SK-N-SH (cell line): ENCODE data around the gene NKX2-2. TPM values are rescaled to one million over a fixed set of nuclear protein-coding genes. Genes with fewer than 3 reads are reported as not detected.

Experiments
- CTCF ChIA-PET: fragments of 300-600, 350-600 bp; formaldehyde crosslinking; extraction: SDS; loops from one replicate; lab custom pipeline; 2021; lab: Yijun Ruan, JAX
- POLR2A ChIA-PET: fragments of 350-600 bp; sonication (Branson Sonifier 250); formaldehyde crosslinking; extraction: SDS; loops from one replicate; lab custom pipeline; 2020; ENCODE audit warnings: antibody characterized with exemption, inconsistent platforms; lab: Yijun Ruan, JAX
- DNase-seq: peaks from one replicate; pipeline ENCODE4 v3.0.0; 2012
- H2AFZ ChIP-seq: fragments of 200-600 bp; sonication (generic); 2 replicates; pipeline ENCODE4 v1.8.1; 2016; ENCODE audit warnings: antibody characterized with exemption, mild to moderate bottlenecking, low read depth
- H3F3A ChIP-seq: fragments of 200-600 bp; sonication (generic); replicated peaks from 2 replicates; pipeline ENCODE3; 2016; ENCODE audit warnings: antibody characterized with exemption, mild to moderate bottlenecking; ENCODE audit not compliant: insufficient read depth
- H3K27ac ChIP-seq, 2 experiments: fragments of 200-500 bp in 1 of 2; fragments of 200-600 bp in 1 of 2; sonication (Bioruptor generic) in 1 of 2; sonication (generic), shearing (Covaris generic) in 1 of 2; 2 replicates each; pipeline versions ENCODE4 v1.5.1 to v1.6.1; 2014 to 2016; ENCODE audit warnings: low read depth in 2 of 2, inconsistent platforms in 1 of 2, low read length in 1 of 2, mild to moderate bottlenecking in 1 of 2, mixed read lengths in 1 of 2
- H3K27me3 ChIP-seq: fragments of 200-600 bp; sonication (generic), shearing (Covaris generic); 2 replicates; pipeline ENCODE4 v1.6.1; 2016; ENCODE audit warnings: mixed run types; ENCODE audit not compliant: insufficient read depth
- H3K36me3 ChIP-seq, 2 experiments: fragments of 200-500 bp in 1 of 2; fragments of 200-600 bp in 1 of 2; sonication (Bioruptor generic) in 1 of 2; sonication (generic) in 1 of 2; replicated peaks in 1 of 2; 2 replicates each; pipeline versions ENCODE3 to v1.5.1; 2014 to 2016; ENCODE audit warnings: low read length in 1 of 2, mild to moderate bottlenecking in 1 of 2; ENCODE audit not compliant: insufficient read depth in 2 of 2, control insufficient read depth in 1 of 2
- H3K4me1 ChIP-seq, 2 experiments: fragments of 200-500 bp in 1 of 2; fragments of 200-600 bp in 1 of 2; sonication (Bioruptor generic) in 1 of 2; sonication (generic), shearing (Covaris generic) in 1 of 2; 2 replicates each; pipeline versions ENCODE4 v1.5.1 to v1.6.1; 2014 to 2016; ENCODE audit warnings: low read depth in 1 of 2, low read length in 1 of 2, mixed run types in 1 of 2; ENCODE audit not compliant: insufficient read depth in 2 of 2, control insufficient read depth in 1 of 2
- H3K4me2 ChIP-seq: fragments of 200-600 bp; sonication (generic), shearing (Covaris generic); 2 replicates; pipeline ENCODE4 v1.6.1; 2017; ENCODE audit warnings: mixed run types
- H3K4me3 ChIP-seq, 2 experiments: fragments of 200-500 bp in 1 of 2; fragments of 200-600 bp in 1 of 2; sonication (Bioruptor generic) in 1 of 2; sonication (generic), shearing (Covaris generic) in 1 of 2; 2 replicates each; pipeline versions ENCODE4 v1.5.1 to v1.8.1; 2014 to 2016; ENCODE audit warnings: low read depth in 2 of 2, inconsistent platforms in 1 of 2, low read length in 1 of 2, mild to moderate bottlenecking in 1 of 2, mixed read lengths in 1 of 2, moderate library complexity in 1 of 2
- H3K79me2 ChIP-seq: fragments of 200-600 bp; sonication (generic); 2 replicates; pipeline ENCODE4 v1.8.1; 2017; ENCODE audit warnings: mild to moderate bottlenecking; ENCODE audit not compliant: insufficient read depth
- H3K9ac ChIP-seq: fragments of 200-600 bp; sonication (generic); 2 replicates; pipeline ENCODE4 v1.6.1; 2017; ENCODE audit warnings: mixed run types
- H3K9me2 ChIP-seq: fragments of 200-600 bp; sonication (generic); 2 replicates; pipeline ENCODE4 v1.6.1; 2017; ENCODE audit warnings: mixed run types
- H3K9me3 ChIP-seq: fragments of 200-600 bp; sonication (generic); 2 replicates; pipeline ENCODE4 v1.6.1; 2017; ENCODE audit warnings: mixed run types, mild to moderate bottlenecking, moderate library complexity
- H4K20me1 ChIP-seq: fragments of 200-600 bp; sonication (generic); 2 replicates; pipeline ENCODE4 v1.6.1; 2017; ENCODE audit warnings: mild to moderate bottlenecking, mixed run types; ENCODE audit not compliant: insufficient read depth
- FOXJ3 ChIP-seq: sonication (generic); formaldehyde crosslinking; IDR thresholded peaks from 2 replicates; pipeline ENCODE4 v1.5.1; 2020; ENCODE audit warnings: mild to moderate bottlenecking, missing genetic modification reagents
- JUND ChIP-seq: IDR thresholded peaks from 2 replicates; pipeline ENCODE4 v1.4.0; 2012
- MAX ChIP-seq: IDR thresholded peaks from 2 replicates; pipeline ENCODE4 v1.4.0; 2012; ENCODE audit warnings: low read depth
- NRF1 ChIP-seq: IDR thresholded peaks from 2 replicates; pipeline ENCODE4 v1.6.1; 2012; ENCODE audit warnings: low read depth, mild to moderate bottlenecking, low read length
- RAD21 ChIP-seq: IDR thresholded peaks from 2 replicates; pipeline ENCODE4 v1.6.1; 2012; ENCODE audit warnings: mild to moderate bottlenecking, low read length
- RFX5 ChIP-seq: IDR thresholded peaks from 2 replicates; pipeline ENCODE4 v1.6.1; 2012; ENCODE audit warnings: mild to moderate bottlenecking, improper control_type of control experiment, low read length
- SMC3 ChIP-seq: IDR thresholded peaks from 2 replicates; pipeline ENCODE4 v1.6.1; 2012; ENCODE audit warnings: low read depth, low read length, improper control_type of control experiment
- WGBS: methylation state at CpG from one replicate; pipeline ENCODE4 v1.1.6; 2017; ENCODE audit warnings: low lambda C conversion rate; 5-methylcytosine and 5-hydroxymethylcytosine counted together
- polyA plus RNA-seq, 3 experiments: library from polyadenylated mRNA; depleted of rRNA; stranded (reverse); fragments of >200 nt; gene quantifications; 2 replicates each; pipeline ENCODE4 v1.2.3, GENCODE V29; 2012
- TF ChIP-seq, protein P1 (sequence below): fragments of 200-600 bp; sonication (generic); IDR thresholded peaks from 2 replicates; pipeline ENCODE4 v1.6.1; 2017; ENCODE audit warnings: antibody characterized with exemption, mild to moderate bottlenecking, moderate library complexity
- TF ChIP-seq, protein P2 (sequence below): IDR thresholded peaks from 2 replicates; pipeline ENCODE4 v1.6.1; 2012; ENCODE audit warnings: mild to moderate bottlenecking, low read depth, low read length, moderate library complexity

Gene NKX2-2
- polyA plus RNA-seq, 1 of the 3 experiments (the other 2 are of a cell fraction): not detected

GRCh38 chr20:21505810-21506530 lies 7.9 kb downstream of the NKX2-2 start:
- Histone ChIP-seq H3K27me3 (peaks cover 86% of the 10 kb centered on the region), H3K4me3 (peak overlapping the region; percentile 21 to 46; a peak in 3 of 4 replicates), H4K20me1 (no peaks in the 10 kb centered on the region), H3K9ac (no peak overlapping the region), H3K9me2 (no peaks in the 10 kb centered on the region), H3F3A (no peaks in the 10 kb centered on the region), H2AFZ (no peak overlapping the region), H3K9me3 (no peaks in the 10 kb centered on the region), H3K4me2 (peak overlapping the region; percentile 74), H3K4me1 (peaks cover 0 to 4% of the 10 kb centered on the region in 2 experiments; a peak in 2 of 4 replicates), H3K36me3 (no peaks in the 10 kb centered on the region), H3K27ac (no peak overlapping the region), H3K79me2 (no peaks in the 10 kb centered on the region)
- WGBS: 10% methylated on average over 18 of the region's 95 CpGs
- CTCF ChIA-PET: interaction anchor here (0.5 to 15.0 kb wide), 83 partner anchors 10 to 1135 kb away, joined by 3 to 336 read pairs (median 4); partner anchors contain the start of gene NKX2-2
- peak; percentile 90 for DNase-seq
- POLR2A ChIA-PET: no interaction called here
- peak; percentile 56 for TF ChIP-seq RAD21
- no peak for TF ChIP-seq RFX5
- TF ChIP-seq, protein P1, sequence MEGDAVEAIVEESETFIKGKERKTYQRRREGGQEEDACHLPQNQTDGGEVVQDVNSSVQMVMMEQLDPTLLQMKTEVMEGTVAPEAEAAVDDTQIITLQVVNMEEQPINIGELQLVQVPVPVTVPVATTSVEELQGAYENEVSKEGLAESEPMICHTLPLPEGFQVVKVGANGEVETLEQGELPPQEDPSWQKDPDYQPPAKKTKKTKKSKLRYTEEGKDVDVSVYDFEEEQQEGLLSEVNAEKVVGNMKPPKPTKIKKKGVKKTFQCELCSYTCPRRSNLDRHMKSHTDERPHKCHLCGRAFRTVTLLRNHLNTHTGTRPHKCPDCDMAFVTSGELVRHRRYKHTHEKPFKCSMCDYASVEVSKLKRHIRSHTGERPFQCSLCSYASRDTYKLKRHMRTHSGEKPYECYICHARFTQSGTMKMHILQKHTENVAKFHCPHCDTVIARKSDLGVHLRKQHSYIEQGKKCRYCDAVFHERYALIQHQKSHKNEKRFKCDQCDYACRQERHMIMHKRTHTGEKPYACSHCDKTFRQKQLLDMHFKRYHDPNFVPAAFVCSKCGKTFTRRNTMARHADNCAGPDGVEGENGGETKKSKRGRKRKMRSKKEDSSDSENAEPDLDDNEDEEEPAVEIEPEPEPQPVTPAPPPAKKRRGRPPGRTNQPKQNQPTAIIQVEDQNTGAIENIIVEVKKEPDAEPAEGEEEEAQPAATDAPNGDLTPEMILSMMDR: peak; percentile 74
- TF ChIP-seq NRF1: peak; percentile 31; the same call in 1 of the 2 replicates
- TF ChIP-seq FOXJ3: no peak
- peak; percentile 57 for TF ChIP-seq SMC3
- TF ChIP-seq MAX: no peak
- TF ChIP-seq, protein P2, sequence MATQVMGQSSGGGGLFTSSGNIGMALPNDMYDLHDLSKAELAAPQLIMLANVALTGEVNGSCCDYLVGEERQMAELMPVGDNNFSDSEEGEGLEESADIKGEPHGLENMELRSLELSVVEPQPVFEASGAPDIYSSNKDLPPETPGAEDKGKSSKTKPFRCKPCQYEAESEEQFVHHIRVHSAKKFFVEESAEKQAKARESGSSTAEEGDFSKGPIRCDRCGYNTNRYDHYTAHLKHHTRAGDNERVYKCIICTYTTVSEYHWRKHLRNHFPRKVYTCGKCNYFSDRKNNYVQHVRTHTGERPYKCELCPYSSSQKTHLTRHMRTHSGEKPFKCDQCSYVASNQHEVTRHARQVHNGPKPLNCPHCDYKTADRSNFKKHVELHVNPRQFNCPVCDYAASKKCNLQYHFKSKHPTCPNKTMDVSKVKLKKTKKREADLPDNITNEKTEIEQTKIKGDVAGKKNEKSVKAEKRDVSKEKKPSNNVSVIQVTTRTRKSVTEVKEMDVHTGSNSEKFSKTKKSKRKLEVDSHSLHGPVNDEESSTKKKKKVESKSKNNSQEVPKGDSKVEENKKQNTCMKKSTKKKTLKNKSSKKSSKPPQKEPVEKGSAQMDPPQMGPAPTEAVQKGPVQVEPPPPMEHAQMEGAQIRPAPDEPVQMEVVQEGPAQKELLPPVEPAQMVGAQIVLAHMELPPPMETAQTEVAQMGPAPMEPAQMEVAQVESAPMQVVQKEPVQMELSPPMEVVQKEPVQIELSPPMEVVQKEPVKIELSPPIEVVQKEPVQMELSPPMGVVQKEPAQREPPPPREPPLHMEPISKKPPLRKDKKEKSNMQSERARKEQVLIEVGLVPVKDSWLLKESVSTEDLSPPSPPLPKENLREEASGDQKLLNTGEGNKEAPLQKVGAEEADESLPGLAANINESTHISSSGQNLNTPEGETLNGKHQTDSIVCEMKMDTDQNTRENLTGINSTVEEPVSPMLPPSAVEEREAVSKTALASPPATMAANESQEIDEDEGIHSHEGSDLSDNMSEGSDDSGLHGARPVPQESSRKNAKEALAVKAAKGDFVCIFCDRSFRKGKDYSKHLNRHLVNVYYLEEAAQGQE: no peak
- TF ChIP-seq JUND: no peak
